Measurements from ENCODE around the gene NAP1L4.

NAP1L4 gene

DNA sequence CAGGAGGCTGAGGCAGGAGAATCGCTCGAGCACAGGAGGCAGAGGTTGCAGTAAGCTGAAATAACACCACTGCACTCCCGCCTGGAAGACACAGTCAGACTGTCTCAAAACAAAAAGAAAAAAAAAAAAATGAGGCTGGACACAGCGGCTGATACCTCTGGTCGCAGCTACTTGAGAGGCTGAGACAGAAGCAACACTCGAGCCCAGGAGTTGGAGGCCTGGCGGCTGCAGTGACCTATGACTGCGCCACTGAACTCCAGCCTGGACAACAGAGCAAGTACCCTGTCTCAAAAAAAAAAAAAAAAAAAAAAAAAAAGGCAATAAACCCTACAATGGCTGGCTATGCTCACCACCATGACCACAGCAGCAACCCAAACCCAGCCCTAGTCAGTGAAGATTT is 11.0 kb downstream of the NAP1L4 start:
- Histone ChIP-seq H3K27me3 (replicated peaks; ENCODE audit: control insufficient read depth, insufficient read depth, low read length) (no peaks in the 10 kb centered on the region), H3K4me3 (replicated peaks; ENCODE audit: low read depth, low read length) (no peak overlapping the region), H3K36me3 (ENCODE audit: control insufficient read depth, insufficient read depth, low read length) (peaks cover 8% of the 10 kb centered on the region)
- no peak for DNase-seq (ENCODE audit: extremely low read depth, insufficient read length)
- TF ChIP-seq CTCF (IDR thresholded peaks at IDR 0.05; ENCODE audit: insufficient read depth, low read length, poor library complexity, severe bottlenecking) = no peak

- no peak for DNase-seq (ENCODE audit: extremely low read depth, insufficient read length)
- Histone ChIP-seq H3K4me3 (replicated peaks; ENCODE audit: low read depth, low read length) (no peak overlapping the region), H3K27me3 (replicated peaks; ENCODE audit: control insufficient read depth, insufficient read depth, low read length) (no peaks in the 10 kb centered on the region), H3K36me3 (ENCODE audit: control insufficient read depth, insufficient read depth, low read length) (peaks cover 8% of the 10 kb centered on the region)
- TF ChIP-seq CTCF (IDR thresholded peaks at IDR 0.05; ENCODE audit: insufficient read depth, low read length, poor library complexity, severe bottlenecking) = no peak
Observed at GRCh38 chr11:2980168-2980840, 11.8 kb downstream of the NAP1L4 start.

- TF ChIP-seq CTCF (IDR thresholded peaks at IDR 0.05; ENCODE audit: insufficient read depth, low read length, poor library complexity, severe bottlenecking) = no peak
- H3K4me3 ChIP-seq (replicated peaks; ENCODE audit: low read depth, low read length) = no peak overlapping the region
- H3K36me3 ChIP-seq (ENCODE audit: control insufficient read depth, insufficient read depth, low read length) = peaks cover 14% of the 10 kb centered on the region
- no peak for DNase-seq (ENCODE audit: extremely low read depth, insufficient read length)
- no peaks in the 10 kb centered on the region for H3K27me3 ChIP-seq (replicated peaks; ENCODE audit: control insufficient read depth, insufficient read depth, low read length)
Observed at GRCh38 chr11:2977113-2977512, 15.0 kb downstream of the NAP1L4 start.

- no peak overlapping the region for H3K4me3 ChIP-seq (replicated peaks; ENCODE audit: low read depth, low read length)
- H3K27me3 ChIP-seq (replicated peaks; ENCODE audit: control insufficient read depth, insufficient read depth, low read length) = no peaks in the 10 kb centered on the region
- TF ChIP-seq CTCF (IDR thresholded peaks at IDR 0.05; ENCODE audit: insufficient read depth, low read length, poor library complexity, severe bottlenecking) = no peak
- peaks cover 17% of the 10 kb centered on the region for H3K36me3 ChIP-seq (ENCODE audit: control insufficient read depth, insufficient read depth, low read length)
- DNase-seq (ENCODE audit: extremely low read depth, insufficient read length) = no peak
Observed at GRCh38 chr11:2976294-2977063, 15.7 kb downstream of the NAP1L4 start.

DNA sequence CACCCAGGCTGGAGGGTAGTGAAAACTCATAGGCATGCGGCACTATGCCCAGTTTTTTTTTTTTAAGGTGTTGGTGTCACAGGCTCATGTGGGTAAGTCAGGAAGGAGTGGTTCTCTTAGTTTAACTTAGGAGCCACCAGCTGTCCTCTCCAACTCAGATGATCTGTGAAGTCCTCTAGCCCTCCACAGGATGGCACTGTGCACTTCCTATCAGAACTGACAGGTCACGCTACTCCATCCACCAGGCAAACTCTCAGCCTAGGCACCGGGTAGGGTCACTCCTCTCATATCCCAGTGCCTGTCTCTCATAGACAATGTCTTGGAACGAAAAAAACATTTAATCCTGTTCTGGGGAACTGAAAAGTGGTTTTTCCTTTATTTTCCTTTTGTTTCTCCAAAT is 16.5 kb downstream of the NAP1L4 start:
- peak; percentile 63 for TF ChIP-seq CTCF (IDR thresholded peaks at IDR 0.05; ENCODE audit: insufficient read depth, low read length, poor library complexity, severe bottlenecking)
- Histone ChIP-seq H3K27me3 (replicated peaks; ENCODE audit: control insufficient read depth, insufficient read depth, low read length) (no peaks in the 10 kb centered on the region), H3K36me3 (ENCODE audit: control insufficient read depth, insufficient read depth, low read length) (peaks cover 19% of the 10 kb centered on the region), H3K4me3 (replicated peaks; ENCODE audit: low read depth, low read length) (no peak overlapping the region)
- no peak for DNase-seq (ENCODE audit: extremely low read depth, insufficient read length)
